Fibroblast of pulmonary artery (primary cell): ENCODE measurements around the gene DST.

Experiments used
- DNase-seq: peaks from one replicate; pipeline ENCODE4 v3.0.0-alpha.2; 2010; ENCODE audit warnings: low read depth
- H3K4me3 ChIP-seq: replicated peaks from 2 replicates; pipeline ENCODE4 v1.5.1; 2011; ENCODE audit warnings: low read depth, mild to moderate bottlenecking, control low read depth, low read length, moderate library complexity
- CTCF ChIP-seq: IDR thresholded peaks from 2 replicates; pipeline ENCODE4 v1.5.1; 2011; ENCODE audit warnings: mild to moderate bottlenecking, control low read depth, low read length, inconsistent platforms; ENCODE audit errors: missing control alignments

The DST gene

GRCh38 chr6:56416247-56416646 is 226.4 kb downstream of the DST start:
- no peak for DNase-seq
- H3K4me3 ChIP-seq = no peak overlapping the region
- no peak for TF ChIP-seq CTCF

DNA sequence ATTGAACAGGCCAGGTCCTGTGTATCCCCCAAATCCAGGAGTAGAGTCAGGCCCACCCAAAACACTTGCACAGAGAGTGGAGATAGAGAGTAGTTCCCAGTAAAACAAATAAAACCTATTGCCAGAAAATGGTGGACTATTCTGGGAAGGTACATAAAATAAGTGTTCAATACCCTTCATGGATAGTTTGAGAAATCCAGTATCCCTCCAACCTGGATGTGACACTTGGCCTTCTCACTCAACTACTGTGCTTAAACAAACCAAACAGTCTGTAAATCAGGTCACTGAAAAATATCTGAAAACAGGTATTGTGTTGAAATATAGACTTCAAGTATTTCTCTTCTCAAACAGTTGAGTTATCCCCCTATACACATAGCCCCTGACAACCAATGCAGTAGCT is 233.7 kb downstream of the DST start:
- no peak overlapping the region for H3K4me3 ChIP-seq
- no peak for TF ChIP-seq CTCF
- DNase-seq = no peak
